H1 (cell line): Measurements from ENCODE around the gene MXD4. TPM values are rescaled to one million over a fixed set of nuclear protein-coding genes. Genes with fewer than 3 reads are reported as not detected.

Experiments
- ASH2L ChIP-seq: fragments of 200-600, 300-600 bp; sonication (generic); IDR thresholded peaks from one replicate; pipeline ENCODE4 v1.7.1; 2017; ENCODE audit warnings: low read length
- BACH1 ChIP-seq: IDR thresholded peaks from 2 replicates; pipeline ENCODE4 v1.6.1; 2012; ENCODE audit warnings: low read length, improper control_type of control experiment
- CBX5 ChIP-seq: fragments of 300-800, 300-1000 bp; sonication (generic); IDR thresholded peaks from 2 replicates; pipeline ENCODE4 v1.7.1; 2016; ENCODE audit warnings: antibody characterized with exemption, low read length, low read depth
- CHD1 ChIP-seq: IDR thresholded peaks from 2 replicates; pipeline ENCODE4 v1.6.1; 2012; ENCODE audit warnings: low read depth, low read length, improper control_type of control experiment
- CHD2 ChIP-seq: IDR thresholded peaks from 2 replicates; pipeline ENCODE4 v1.6.1; 2012; ENCODE audit warnings: low read length, improper control_type of control experiment
- CREB1 ChIP-seq: IDR thresholded peaks from 2 replicates; pipeline ENCODE4 v1.6.1; 2012; ENCODE audit warnings: inconsistent platforms
- CTBP2 ChIP-seq: IDR thresholded peaks from 2 replicates; pipeline ENCODE4 v1.7.0; 2011; ENCODE audit warnings: borderline replicate concordance, mild to moderate bottlenecking, moderate library complexity, mixed read lengths, low read length; ENCODE audit not compliant: insufficient read depth, insufficient read length
- EP300 ChIP-seq, 2 experiments: IDR thresholded peaks; 1 replicate in 1 of 2; 2 replicates in 1 of 2; pipeline ENCODE4 v1.6.1; 2011 to 2012; ENCODE audit warnings: low read depth in 2 of 2, low read length in 2 of 2, mild to moderate bottlenecking in 2 of 2, borderline replicate concordance in 1 of 2, inconsistent platforms in 1 of 2, moderate library complexity in 1 of 2
- EZH2 ChIP-seq: fragments of 200-600 bp; sonication (generic); IDR thresholded peaks from 2 replicates; pipeline ENCODE4 v1.7.1; 2012; ENCODE audit warnings: low read depth, mild to moderate bottlenecking, moderate library complexity, low read length, inconsistent platforms; ENCODE audit not compliant: severe bottlenecking
- FOSL1 ChIP-seq: IDR thresholded peaks from 2 replicates; pipeline ENCODE4 v1.6.1; 2011; ENCODE audit warnings: mild to moderate bottlenecking, low read depth, low read length, moderate library complexity; ENCODE audit not compliant: insufficient read depth
- HDAC2 ChIP-seq, 2 experiments: fragments of 300-600 bp in 1 of 2; sonication (generic) in 1 of 2; IDR thresholded peaks; 2 replicates each; pipeline ENCODE4 v1.6.1; 2011 to 2012; ENCODE audit warnings: low read depth in 2 of 2, low read length in 2 of 2, mild to moderate bottlenecking in 2 of 2, moderate library complexity in 2 of 2, borderline replicate concordance in 1 of 2, inconsistent platforms in 1 of 2
- JUND ChIP-seq: IDR thresholded peaks from 2 replicates; pipeline ENCODE4 v1.6.1; 2011; ENCODE audit warnings: mild to moderate bottlenecking, improper control_type of control experiment, low read length
- KDM1A ChIP-seq: fragments of 200-600, 300-600 bp; sonication (generic); IDR thresholded peaks from 2 replicates; pipeline ENCODE4 v1.7.1; 2016; ENCODE audit warnings: mild to moderate bottlenecking, low read length, borderline replicate concordance
- NANOG ChIP-seq: IDR thresholded peaks from 2 replicates; pipeline ENCODE4 v1.6.1; 2011; ENCODE audit warnings: low read length, low read depth, mild to moderate bottlenecking, inconsistent platforms; ENCODE audit not compliant: insufficient read depth, poor library complexity, severe bottlenecking
- PHF8 ChIP-seq: fragments of 200-600 bp; sonication (generic); conservative IDR thresholded peaks from 2 replicates; pipeline ENCODE4 v1.7.1; 2012; ENCODE audit warnings: low read depth, mild to moderate bottlenecking, inconsistent platforms, low read length, moderate library complexity
- RAD21 ChIP-seq, 2 experiments: IDR thresholded peaks in 1 of 2; conservative IDR thresholded peaks in 1 of 2; 2 replicates each; pipeline ENCODE4 v1.6.1; 2011; ENCODE audit warnings: low read depth in 2 of 2, low read length in 2 of 2, improper control_type of control experiment in 1 of 2, inconsistent platforms in 1 of 2, mild to moderate bottlenecking in 1 of 2, moderate library complexity in 1 of 2
- RFX5 ChIP-seq: IDR thresholded peaks from 2 replicates; pipeline ENCODE4 v1.6.1; 2011; ENCODE audit warnings: low read depth, low read length, improper control_type of control experiment, borderline replicate concordance
- SAP30 ChIP-seq: fragments of 300-600 bp; sonication (generic); IDR thresholded peaks from 2 replicates; pipeline ENCODE4 v1.7.1; 2012; ENCODE audit warnings: low read length, moderate library complexity, mild to moderate bottlenecking, inconsistent platforms; ENCODE audit not compliant: insufficient read depth, insufficient replicate concordance
- SIX5 ChIP-seq: IDR thresholded peaks from 2 replicates; pipeline ENCODE4 v1.6.1; 2011; ENCODE audit warnings: mild to moderate bottlenecking, low read depth, low read length
- SP2 ChIP-seq: IDR thresholded peaks from 2 replicates; pipeline ENCODE4 v1.6.1; 2012; ENCODE audit warnings: mild to moderate bottlenecking, low read length, inconsistent platforms
- TAF1 ChIP-seq: IDR thresholded peaks from 2 replicates; pipeline ENCODE4 v1.6.1; 2011; ENCODE audit warnings: mild to moderate bottlenecking, low read depth, low read length
- TAF7 ChIP-seq: optimal IDR thresholded peaks from 2 replicates; pipeline ENCODE3; 2011; ENCODE audit warnings: low read depth, mild to moderate bottlenecking, inconsistent platforms, low read length, moderate library complexity, borderline replicate concordance
- TBP ChIP-seq: IDR thresholded peaks from 2 replicates; pipeline ENCODE4 v1.6.1; 2011; ENCODE audit warnings: low read depth, low read length, improper control_type of control experiment
- polyA plus RNA-seq, 7 experiments: library from polyadenylated mRNA; depleted of rRNA in 3 of 7; stranded (reverse) in 5 of 7; unstranded in 2 of 7; fragments of >200 nt in 5 of 7; fragments of 200-250 nt in 2 of 7; gene quantifications; 1 replicate in 5 of 7; 2 replicates in 1 of 7; 4 replicates in 1 of 7; pipeline versions ENCODE4 v1.2.1 to v1.2.3, GENCODE V29; 2011 to 2013; ENCODE audit warnings: missing spikeins in 2 of 7, mixed read lengths in 2 of 7
- total RNA-seq: library from RNA; stranded (reverse); fragmentation: NEBNext Ultra II Directional; extraction: Animal tissue kit (Norgen Biotek cat#: 25700); gene quantifications from 2 replicates; pipeline ENCODE4 v1.2.1, GENCODE V29; 2021

Gene MXD4
- total and polyA plus RNA-seq, 2 of the 8 experiments (the other 6 are each of a cell fraction or from before 2014, with no cell fraction given), result 18.0 to 20.8 TPM

DNA sequence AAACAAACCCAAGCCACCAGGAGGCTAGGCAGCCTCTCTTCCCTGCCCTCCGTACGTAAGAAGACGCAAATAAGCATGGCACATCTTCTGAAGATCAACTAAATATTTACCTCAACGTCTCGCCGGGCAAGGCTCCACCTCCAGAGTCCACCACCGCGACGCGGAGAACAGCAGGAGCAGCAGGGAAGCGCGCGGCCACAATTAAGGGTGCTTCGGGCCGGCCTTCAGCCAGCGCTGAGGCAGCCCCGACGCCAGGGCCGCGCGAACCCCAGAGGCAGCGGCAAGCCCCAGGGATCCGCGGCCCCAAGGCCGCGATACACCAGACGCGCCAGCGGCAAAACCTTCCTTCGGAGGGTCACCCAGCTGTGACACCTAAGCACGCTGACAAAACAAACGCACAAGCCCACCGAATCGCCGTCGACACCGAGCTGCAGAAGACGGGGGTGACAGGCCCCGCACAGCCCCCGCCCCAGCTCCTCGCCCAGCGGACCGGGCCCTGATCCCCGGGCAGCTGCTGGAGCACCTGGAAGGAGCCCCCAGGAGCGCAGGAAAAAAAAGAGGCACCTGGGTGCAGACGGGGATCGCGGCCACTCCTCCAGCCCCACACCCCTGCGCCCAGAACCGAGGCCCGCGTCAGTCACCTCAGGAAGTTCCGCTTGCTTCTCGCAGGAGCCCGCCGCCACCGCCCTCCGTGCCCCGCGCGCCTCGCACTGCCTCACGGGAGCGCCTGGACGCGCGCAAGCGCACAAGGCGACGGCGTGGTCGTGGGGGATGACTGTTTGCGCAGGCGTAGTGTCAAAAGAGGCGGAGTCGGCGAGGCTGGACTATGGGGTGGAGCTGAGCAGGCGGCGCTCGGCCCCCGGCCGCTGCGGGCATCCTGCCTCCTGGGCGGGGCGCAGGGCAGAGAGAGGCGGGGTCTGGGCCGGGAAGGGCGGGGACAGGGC lies 20.2 kb downstream of the MXD4 start, which contains the start of the genes HAUS3 and POLN (continued):
- peak; percentile 36; the same call in 1 of the 2 replicates for TF ChIP-seq TAF1
- no peak for TF ChIP-seq SP2
- peak in 1 of 2 experiments; percentile 80; a peak in 1 of 4 replicates for TF ChIP-seq HDAC2 (IDR thresholded peaks at IDR 0.05; ENCODE audit: borderline replicate concordance in 1 of 2, low read depth in 2 of 2, low read length in 2 of 2)
- no peak for TF ChIP-seq SIX5
- TF ChIP-seq JUND, result no peak
- no peak for TF ChIP-seq KDM1A
- TF ChIP-seq CHD1, result no peak
- no peak for TF ChIP-seq EZH2
- TF ChIP-seq SAP30, result peak; percentile 16
- TF ChIP-seq CBX5, result no peak
- no peak for TF ChIP-seq RFX5
- no peak for TF ChIP-seq RAD21 (IDR thresholded peaks at IDR 0.05 in 1 of 2, conservative IDR thresholded peaks at IDR 0.05 in 1 of 2; ENCODE audit: low read depth in 2 of 2, low read length in 2 of 2)
- no peak for TF ChIP-seq TAF7
- peak; percentile 37 for TF ChIP-seq ASH2L
- TF ChIP-seq CHD2, result 0 out of 2 replicates have a peak, but pooled peaks have one; percentile 15
- TF ChIP-seq PHF8, result peak; percentile 66
- TF ChIP-seq FOSL1, result no peak
- TF ChIP-seq CREB1, result no peak; the same call in 1 of the 2 replicates
- TF ChIP-seq NANOG, result no peak
- no peak for TF ChIP-seq EP300 (IDR thresholded peaks at IDR 0.05; ENCODE audit: borderline replicate concordance in 1 of 2, low read depth in 2 of 2, low read length in 2 of 2)
- no peak for TF ChIP-seq CTBP2
- no peak for TF ChIP-seq TBP
- no peak; the same call in 1 of the 2 replicates for TF ChIP-seq BACH1
